Measurements from ENCODE around the gene FERMT2.
"Not testable (repeated sequence)": the region's sequence is repeated elsewhere in the genome, so short reads cannot be mapped to it uniquely, and the experiment has no call there.

The FERMT2 gene

GRCh38 chr14:52944254-52944653 lies 6.6 kb downstream of the FERMT2 start:
- DNase-seq (ENCODE audit: low read depth) = no peak

GRCh38 chr14:52939427-52939826 lies 11.4 kb downstream of the FERMT2 start:
- DNase-seq (ENCODE audit: low read depth) = no peak

GRCh38 chr14:52937869-52938268 lies 13.0 kb downstream of the FERMT2 start:
- no peak for DNase-seq (ENCODE audit: low read depth)

GRCh38 chr14:52937306-52937705 lies 13.5 kb downstream of the FERMT2 start:
- DNase-seq (ENCODE audit: low read depth) = no peak

DNA sequence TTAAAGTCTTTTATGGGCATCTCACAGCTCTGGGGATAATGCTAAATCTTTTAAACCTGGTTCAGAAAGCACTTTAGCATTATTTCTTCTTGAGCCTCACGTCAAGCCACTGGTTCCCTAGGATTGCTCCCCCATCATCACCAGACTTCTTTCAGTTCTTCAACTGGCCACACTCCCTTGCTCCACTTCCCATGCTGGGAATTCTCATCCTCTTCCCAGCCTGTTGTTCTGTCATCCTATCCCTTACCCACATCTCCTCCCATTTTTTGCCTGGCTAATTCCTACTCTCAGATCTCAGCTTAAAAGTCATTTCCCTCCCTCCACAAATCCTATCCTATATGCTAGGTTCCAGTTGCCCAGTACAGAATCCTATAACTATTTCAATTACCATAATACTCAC lies 14.4 kb downstream of the FERMT2 start:
- no peak for DNase-seq (ENCODE audit: low read depth)

GRCh38 chr14:52935833-52936232 lies 15.0 kb downstream of the FERMT2 start:
- DNase-seq (ENCODE audit: low read depth) = no peak

DNA sequence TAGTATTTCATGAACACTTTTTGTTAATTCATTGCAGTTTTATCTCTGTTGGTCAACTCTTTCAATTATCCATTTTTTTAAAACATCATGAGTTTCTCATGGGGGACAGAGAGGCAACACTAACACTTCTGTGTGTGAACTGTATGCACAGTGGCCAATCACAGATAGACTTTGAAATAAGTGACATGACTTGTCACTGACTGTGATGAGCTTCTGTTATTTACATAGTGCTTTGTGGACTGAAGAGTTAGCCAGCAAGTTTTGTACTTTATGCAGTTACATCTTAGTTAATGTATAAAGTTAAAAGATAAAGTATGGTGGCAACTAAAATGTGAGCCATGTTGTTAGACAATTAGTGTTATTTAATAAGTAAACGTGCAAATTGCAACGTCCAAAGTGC lies 16.1 kb downstream of the FERMT2 start:
- no peak for DNase-seq (ENCODE audit: low read depth)

DNA sequence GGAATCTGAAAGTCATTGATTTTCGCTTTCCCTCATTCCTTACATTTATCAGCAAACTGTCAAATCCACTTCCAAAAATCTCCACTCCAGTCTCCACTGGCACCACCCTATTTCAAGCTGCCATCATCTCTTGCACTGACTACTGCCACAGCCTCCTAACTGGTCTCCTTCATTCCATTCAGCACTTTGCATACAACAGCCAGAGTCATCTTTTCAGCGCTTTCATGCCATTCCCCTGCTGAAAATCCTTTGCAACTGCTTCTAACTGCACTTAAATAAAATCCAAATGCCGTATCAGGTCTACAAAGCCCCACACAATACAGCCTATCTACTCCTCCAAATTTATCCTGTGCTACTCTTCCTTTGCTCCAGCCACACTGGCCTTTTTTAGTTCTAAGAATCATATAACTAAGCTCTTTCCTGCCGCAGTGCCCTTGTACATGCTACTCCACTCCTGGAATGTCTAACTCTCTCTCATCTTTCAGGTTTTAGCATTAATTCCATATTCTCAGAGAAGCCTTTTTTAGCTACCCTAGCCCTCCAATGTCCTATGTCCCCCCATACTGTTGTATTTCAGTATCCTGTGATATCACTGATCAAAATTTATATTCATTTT lies 21.6 kb downstream of the FERMT2 start:
- no peak for DNase-seq (ENCODE audit: low read depth)

- DNase-seq (ENCODE audit: low read depth) = no peak
Measured at GRCh38 chr14:52926953-52927352, 23.9 kb downstream of the FERMT2 start.

GRCh38 chr14:52923902-52924575 lies 26.8 kb downstream of the FERMT2 start:
- no peak for DNase-seq (ENCODE audit: low read depth)

GRCh38 chr14:52922656-52923055 lies 28.2 kb downstream of the FERMT2 start:
- DNase-seq (ENCODE audit: low read depth) = no peak

DNA sequence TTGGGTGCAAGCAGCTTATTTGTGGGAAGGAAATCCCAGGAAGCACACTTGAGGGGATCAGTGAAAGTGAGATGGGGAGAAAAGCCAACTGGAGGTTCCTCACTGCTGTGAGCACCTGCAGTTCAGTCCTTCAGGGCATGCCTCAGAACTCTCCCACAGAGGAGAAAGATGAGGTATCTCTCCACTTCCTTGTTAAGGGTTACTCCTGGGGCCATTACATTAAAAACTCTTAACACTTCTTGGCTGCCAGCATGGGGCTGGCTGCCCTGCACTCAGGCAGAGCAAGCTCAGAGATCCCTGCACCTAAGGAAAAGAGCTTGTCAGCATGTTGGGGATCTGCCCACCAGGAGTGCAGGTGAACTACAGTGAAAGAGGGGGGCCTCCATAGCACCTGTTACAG lies 28.8 kb downstream of the FERMT2 start:
- no peak for DNase-seq (ENCODE audit: low read depth)

DNA sequence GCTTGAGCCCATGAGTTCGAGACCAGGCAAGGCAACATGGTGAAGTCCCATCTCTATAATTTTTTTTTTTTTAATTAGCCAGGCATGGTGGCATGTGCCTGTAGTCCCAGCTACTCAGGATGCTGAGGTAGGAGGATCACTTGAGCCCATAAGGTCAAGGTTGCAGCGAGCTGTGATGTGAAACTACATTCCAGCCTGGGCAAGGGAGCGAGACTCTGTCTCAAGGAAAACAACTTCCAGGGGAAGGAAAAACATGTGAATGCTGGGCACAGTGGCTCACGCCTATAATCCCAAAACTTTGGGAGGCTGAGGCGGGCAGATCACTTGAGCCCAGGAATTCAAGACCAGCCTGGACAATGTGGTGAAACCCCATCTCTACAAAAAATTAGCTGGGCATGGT lies 30.4 kb downstream of the FERMT2 start:
- DNase-seq (ENCODE audit: low read depth) = not testable (repeated sequence)

- DNase-seq (ENCODE audit: low read depth) = no peak
Measured at GRCh38 chr14:52919971-52920370, 30.9 kb downstream of the FERMT2 start.

- DNase-seq (ENCODE audit: low read depth) = no peak
Measured at GRCh38 chr14:52918486-52918885, 32.4 kb downstream of the FERMT2 start.

DNA sequence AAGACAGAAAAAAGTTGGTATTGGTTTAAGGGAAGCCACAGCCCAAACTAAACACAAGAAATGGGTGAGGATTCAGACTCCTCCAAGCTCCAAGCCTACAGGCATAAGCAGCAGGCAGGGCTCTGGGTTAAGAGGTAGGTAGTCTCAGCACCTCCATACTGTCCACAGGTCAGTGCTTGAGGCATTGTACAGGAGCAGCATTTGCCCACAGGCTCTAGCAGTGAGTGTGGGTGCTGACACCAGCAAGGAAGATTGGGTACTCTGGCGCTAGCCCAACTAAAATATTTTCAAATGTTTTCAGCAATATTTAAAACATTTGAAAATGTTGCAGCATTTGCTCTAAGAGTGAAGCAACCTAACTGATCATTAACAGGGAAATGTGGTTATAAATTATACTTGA lies 33.1 kb downstream of the FERMT2 start:
- DNase-seq (ENCODE audit: low read depth) = no peak

DNA sequence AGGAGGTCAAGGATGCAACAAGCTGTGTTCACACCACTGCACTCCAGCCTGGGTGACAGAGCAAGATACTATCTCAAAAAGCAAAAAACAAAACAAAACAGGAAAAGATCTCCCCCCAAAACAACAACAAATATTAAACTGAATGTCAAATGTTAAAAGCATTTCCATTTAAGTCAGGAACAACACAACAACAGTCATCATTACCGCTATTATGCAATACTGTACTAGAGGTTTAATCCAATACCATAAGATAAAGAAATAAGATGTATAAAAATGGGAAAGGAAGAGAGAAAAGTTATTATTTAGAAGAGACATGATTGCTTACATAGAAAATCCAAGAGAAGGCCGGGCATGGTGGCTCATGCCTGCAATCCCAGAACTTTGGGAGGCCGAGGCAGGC lies 36.6 kb downstream of the FERMT2 start:
- no peak for DNase-seq (ENCODE audit: low read depth)

GRCh38 chr14:52913271-52913670 lies 37.6 kb downstream of the FERMT2 start:
- no peak for DNase-seq (ENCODE audit: low read depth)

DNA sequence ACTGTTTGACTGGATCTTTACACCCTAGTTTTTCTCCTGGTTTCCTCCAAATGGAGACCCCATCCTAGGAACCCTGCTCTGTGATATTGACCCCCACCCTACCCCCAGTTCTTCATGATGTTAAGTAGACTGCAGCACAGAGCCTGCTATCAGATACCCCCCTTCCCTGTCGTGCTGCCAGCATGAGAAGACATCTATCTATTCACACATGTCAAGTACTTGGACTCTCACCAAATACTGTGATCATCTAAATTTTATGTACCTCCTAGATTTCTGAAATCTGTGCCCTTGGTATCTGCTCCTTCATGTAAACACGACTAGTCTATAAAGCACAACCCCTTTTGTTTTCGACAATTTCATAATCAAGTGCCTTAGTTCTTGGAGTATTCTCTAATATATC lies 38.9 kb downstream of the FERMT2 start:
- no peak for DNase-seq (ENCODE audit: low read depth)

GRCh38 chr14:52910572-52910971 lies 40.3 kb downstream of the FERMT2 start:
- DNase-seq (ENCODE audit: low read depth) = no peak

GRCh38 chr14:52907949-52908348 lies 42.9 kb downstream of the FERMT2 start:
- DNase-seq (ENCODE audit: low read depth) = no peak

DNA sequence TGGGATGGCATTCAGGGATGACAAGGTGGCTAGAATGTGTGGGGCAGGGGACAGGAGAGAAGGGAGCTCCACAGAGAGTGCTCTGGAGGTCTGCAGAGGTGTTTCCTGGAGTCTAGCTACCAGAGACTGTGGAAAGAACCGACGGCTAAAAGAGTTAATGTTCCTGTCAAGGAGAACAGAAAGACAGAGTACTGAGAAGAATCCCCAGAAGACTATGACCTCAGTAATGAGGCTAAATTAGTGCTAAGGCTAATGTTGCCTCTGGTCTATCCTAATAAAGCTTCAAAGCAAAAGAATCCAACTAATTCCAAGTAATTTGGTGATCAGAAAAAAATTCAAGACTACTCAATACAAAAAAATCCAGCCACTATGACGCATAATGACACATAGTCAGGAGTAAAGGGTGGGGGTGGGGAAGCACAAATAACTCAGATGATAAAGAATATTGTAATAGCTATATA lies 44.7 kb downstream of the FERMT2 start:
- DNase-seq (ENCODE audit: low read depth) = no peak

- no peak for DNase-seq (ENCODE audit: low read depth)
Measured at GRCh38 chr14:52902971-52903619, 47.8 kb downstream of the FERMT2 start.
